Thyroid gland (tissue), 4 donors: ENCODE data around the gene CCNJ.

ENCODE experiments used
- CTCF ChIP-seq, 6 experiments: fragments of 200-600 bp in 3 of 6; fragments of 450-650 bp in 3 of 6; sonication (generic) in 3 of 6; IDR thresholded peaks; one replicate each; pipeline ENCODE4 v1.5.1; 2016 to 2019; ENCODE audit warnings: antibody characterized with exemption in 6 of 6, mild to moderate bottlenecking in 2 of 6, inconsistent platforms in 1 of 6, moderate library complexity in 1 of 6
- POLR2A ChIP-seq, 2 donors: fragments of 450-650 bp; IDR thresholded peaks; one replicate each; pipeline ENCODE4 v1.6.1; 2017; ENCODE audit warnings: antibody characterized with exemption in 2 of 2, mild to moderate bottlenecking in 2 of 2, moderate library complexity in 1 of 2

- no peak for TF ChIP-seq CTCF (IDR thresholded peaks at IDR 0.05)
- peak in 1 of 2 donors; percentile 52 for TF ChIP-seq POLR2A (IDR thresholded peaks at IDR 0.05)
Measured at GRCh38 chr10:96089670-96090462, 46.5 kb downstream of the CCNJ start.
